Stimulated activated CD8-positive, alpha-beta memory T cell treated with anti-CD3 and anti-CD28 coated beads, Interleukin-4, amount 100 ng/mL, for 4 hours (primary cell): ENCODE data around the gene STX8.

ENCODE experiments used
- DNase-seq, 2 donors: peaks; one replicate each; pipeline ENCODE4 v3.0.0-alpha.2; 2020; ENCODE audit warnings: low read depth in 2 of 2, low spot score in 1 of 2

The STX8 gene

DNA sequence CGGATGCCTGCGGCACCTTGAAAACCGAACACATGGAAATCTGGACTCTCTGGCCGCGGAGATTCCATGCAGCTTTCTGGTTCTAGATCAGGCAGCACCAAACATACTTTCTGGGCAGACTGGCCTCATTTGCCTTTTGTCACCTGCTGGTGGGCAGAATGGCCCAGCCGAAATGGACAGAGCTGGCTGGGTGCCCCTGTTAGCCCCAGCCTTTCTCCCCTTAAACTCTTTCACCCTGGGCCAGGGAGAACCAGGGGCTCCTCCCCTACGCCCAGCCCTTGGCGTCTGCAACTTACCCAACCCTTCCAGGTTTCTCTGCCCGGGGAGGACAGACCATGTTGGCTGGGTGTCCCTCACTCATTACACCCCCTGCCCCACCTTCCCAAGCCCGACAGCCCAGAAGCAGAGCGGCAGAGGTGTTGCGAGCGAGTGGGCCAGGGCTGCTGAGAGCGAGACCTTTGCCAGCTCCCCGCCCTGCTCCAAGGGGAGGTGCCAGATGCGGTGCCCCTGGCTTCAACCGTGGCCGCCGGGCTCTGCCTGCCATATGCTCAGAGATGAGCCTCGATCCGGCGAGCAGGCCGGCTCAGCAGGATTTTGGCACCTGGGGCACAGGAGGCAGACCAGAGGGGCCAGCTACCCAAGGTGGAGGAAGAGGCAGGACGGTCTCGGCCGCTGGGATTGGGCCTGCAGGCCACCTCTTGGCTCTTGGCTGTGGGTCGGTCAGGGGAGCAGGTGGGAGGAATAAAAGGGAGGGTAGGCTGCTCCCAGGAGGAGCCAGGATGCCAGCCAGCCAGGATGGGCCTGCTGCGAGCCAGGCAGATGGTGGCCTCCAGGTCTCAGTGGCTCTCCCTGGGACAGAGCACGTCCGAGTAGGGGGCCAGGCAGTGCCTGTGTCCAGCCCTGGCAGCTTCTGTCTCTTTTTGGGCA is 363.0 kb downstream of the STX8 start:
- DNase-seq = no peak

DNA sequence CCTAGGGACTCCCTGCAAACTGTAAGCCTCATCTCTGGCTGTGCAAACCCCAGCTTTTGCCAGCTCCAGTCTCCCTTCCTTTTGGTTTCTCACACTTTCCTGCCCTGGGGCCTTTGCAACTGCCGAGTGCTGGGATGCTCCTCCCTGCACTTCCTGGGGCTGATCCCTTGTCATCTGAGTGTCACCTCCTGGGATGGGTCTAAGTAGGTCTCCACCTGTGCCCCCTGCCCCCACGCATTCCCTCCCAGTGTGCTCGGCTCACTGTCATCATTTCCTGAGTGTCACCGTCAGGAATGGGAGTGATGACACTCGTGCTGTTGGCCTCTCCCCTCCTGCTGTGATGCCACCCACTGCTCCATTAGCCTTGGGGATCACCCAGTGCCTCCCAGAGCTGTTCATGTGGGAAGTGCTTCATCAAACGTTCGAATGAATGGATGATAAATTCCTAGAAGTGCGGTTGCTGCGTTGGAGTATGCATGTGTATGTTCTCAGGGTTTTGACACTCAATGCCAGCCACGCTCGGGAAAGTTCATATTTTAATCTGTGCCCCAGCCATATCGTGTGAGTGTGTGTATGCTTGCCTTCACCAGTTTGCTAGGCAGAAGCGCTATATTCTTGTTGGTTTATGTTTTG is 364.4 kb downstream of the STX8 start:
- DNase-seq = no peak

DNA sequence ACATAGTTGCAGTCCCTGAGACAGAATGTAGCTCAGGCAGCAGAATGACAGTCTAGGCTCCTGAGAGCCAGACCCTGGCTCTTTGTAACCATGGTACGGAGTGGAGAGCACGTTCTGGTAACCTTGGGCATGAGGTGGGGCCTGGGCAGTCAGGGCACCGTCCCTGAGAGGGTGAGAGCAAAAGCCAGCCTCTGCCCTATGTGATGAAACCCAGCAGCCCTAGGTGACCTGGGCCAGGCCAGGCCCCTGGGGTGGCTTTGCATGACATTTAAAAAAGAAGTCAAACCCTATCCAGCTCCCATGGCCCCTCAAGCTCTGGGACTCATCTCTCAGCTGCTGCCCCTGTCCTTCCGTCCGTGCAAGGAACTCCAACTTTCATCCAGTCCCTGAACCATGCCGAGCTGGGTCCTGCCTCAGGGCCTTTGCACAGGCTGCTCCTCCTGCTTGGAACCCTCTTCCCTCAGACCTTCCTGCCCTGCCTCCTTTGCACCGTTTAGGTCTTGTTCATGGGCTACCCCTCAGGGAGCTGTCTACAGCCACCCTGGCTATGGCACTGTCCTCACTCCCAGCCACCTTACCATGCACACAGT is 365.7 kb downstream of the STX8 start:
- no peak for DNase-seq

GRCh38 chr17:9209347-9209746 is 366.3 kb downstream of the STX8 start:
- DNase-seq = no peak

- no peak for DNase-seq
Measured at GRCh38 chr17:9208381-9209105, 367.1 kb downstream of the STX8 start.

GRCh38 chr17:9206741-9207332 is 368.8 kb downstream of the STX8 start:
- DNase-seq = no peak

GRCh38 chr17:9206410-9206703 is 369.3 kb downstream of the STX8 start:
- no peak for DNase-seq

GRCh38 chr17:9205520-9206409 is 369.9 kb downstream of the STX8 start:
- DNase-seq = no peak

GRCh38 chr17:9204637-9205329 is 370.8 kb downstream of the STX8 start:
- no peak for DNase-seq

- DNase-seq = no peak
Measured at GRCh38 chr17:9203771-9204425, 371.7 kb downstream of the STX8 start.

DNA sequence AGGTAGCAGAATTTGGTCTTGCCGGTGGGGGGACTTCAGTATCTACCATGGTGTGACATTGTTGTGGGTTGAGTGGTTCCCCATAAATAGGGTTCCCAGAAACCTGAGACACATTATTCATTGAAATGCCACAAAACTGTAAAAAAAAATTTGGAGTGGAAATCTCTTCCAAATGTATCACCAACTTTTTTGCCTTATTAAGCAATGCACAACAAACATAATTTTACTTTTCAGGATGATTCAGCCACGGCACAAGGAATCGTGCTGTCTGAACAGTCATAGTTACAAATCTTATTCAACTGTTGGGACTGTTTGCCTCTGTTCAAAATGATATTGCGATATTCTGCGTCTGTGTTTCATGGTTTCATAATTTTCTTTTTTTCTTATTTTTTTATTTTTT is 373.1 kb downstream of the STX8 start:
- no peak for DNase-seq

DNA sequence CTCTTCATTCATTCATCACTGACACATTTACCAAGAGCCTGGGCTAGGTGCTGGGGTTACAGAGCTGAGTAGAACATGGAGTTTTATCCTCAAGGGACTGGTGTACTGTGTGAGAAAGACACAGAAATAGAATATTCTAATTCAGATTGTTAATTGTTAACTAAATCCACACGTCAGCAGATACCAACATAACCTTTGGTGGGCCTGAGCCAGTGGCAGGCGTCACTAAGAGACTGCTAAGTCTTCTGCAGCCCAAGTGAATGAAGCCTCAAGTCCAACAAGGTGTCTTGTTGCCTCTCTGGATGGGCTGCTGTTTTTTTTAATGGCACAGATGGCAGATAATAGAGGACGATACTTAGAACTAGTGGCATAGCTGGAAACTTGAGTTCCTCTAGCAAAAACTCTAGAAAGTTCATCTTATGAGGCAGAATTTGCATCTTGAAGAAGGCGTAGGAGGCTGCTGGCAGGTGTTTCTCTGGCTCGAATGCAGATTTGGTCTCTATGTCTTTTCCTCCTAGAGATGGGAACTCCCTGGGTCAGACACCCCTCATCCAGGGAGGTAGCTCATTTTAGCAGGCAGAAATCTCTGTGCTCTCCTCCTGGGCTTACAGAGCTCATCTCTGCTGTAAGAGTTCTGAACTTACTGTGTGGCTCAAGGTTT is 374.8 kb downstream of the STX8 start:
- DNase-seq = no peak
